Naive thymus-derived CD4-positive, alpha-beta T cell (primary cell): ENCODE data around the gene CNTN2. TPM values are rescaled to one million over a fixed set of nuclear protein-coding genes. Genes with fewer than 3 reads are reported as not detected.

ENCODE experiments used
- ATAC-seq: fragments of 150-1000 bp; cut with Tn5 transposase; 2 replicates; pipeline ENCODE4 v1.10.0; 2021; ENCODE audit warnings: mild to moderate bottlenecking, moderate library complexity
- CTCF ChIA-PET: fragments of 350-600 bp; sonication (Branson Sonifier 250); formaldehyde crosslinking; loops from one replicate; lab custom pipeline; 2021; ENCODE audit warnings: antibody characterized with exemption; lab: Charles Lee
- POLR2A ChIA-PET: fragments of 350-600 bp; sonication (Branson Sonifier 250); formaldehyde crosslinking; loops from one replicate; lab custom pipeline; 2021; ENCODE audit warnings: antibody characterized with exemption, inconsistent platforms; lab: Charles Lee
- DNase-seq, 9 donors: peaks; one replicate each; pipeline versions ENCODE4 v3.0.0 to v3.0.0-alpha.2; 2020 to 2022; ENCODE audit warnings: mixed read lengths in 1 of 9
- H3K27ac ChIP-seq: one replicate; pipeline ENCODE4 v1.7.0; 2013; ENCODE audit warnings: mild to moderate bottlenecking, low read depth, low read length, moderate library complexity
- H3K27me3 ChIP-seq, 2 donors: one replicate each; pipeline ENCODE4 v1.7.0; 2013; ENCODE audit warnings: low read length in 2 of 2, mild to moderate bottlenecking in 2 of 2, moderate library complexity in 2 of 2; ENCODE audit not compliant: control insufficient read depth in 2 of 2, insufficient read depth in 2 of 2
- H3K36me3 ChIP-seq, 3 experiments: 1 replicate in 2 of 3; 2 replicates in 1 of 3; pipeline ENCODE4 v1.7.0; 2013; ENCODE audit warnings: low read length in 3 of 3, mild to moderate bottlenecking in 3 of 3, moderate library complexity in 1 of 3; ENCODE audit not compliant: insufficient read depth in 3 of 3, control insufficient read depth in 2 of 3
- H3K4me1 ChIP-seq, 2 donors: one replicate each; pipeline ENCODE4 v1.7.0; 2013; ENCODE audit warnings: low read length in 2 of 2, mild to moderate bottlenecking in 2 of 2, moderate library complexity in 1 of 2; ENCODE audit not compliant: control insufficient read depth in 2 of 2, insufficient read depth in 2 of 2
- H3K4me3 ChIP-seq: 2 replicates; pipeline ENCODE4 v1.7.0; 2013; ENCODE audit warnings: mild to moderate bottlenecking, low read length
- H3K9me3 ChIP-seq, 3 experiments: 1 replicate in 2 of 3; 2 replicates in 1 of 3; pipeline ENCODE4 v1.7.0; 2013; ENCODE audit warnings: low read length in 3 of 3; ENCODE audit not compliant: control insufficient read depth in 2 of 3
- H3K27ac Mint-ChIP-seq, 9 donors: one replicate each; pipeline ENCODE4 v1.8.0; 2020 to 2022; ENCODE audit warnings: mixed read lengths in 9 of 9, mild to moderate bottlenecking in 8 of 9, moderate library complexity in 5 of 9, inconsistent platforms in 2 of 9
- H3K27me3 Mint-ChIP-seq, 5 donors: one replicate each; pipeline ENCODE4 v1.8.0; 2021 to 2022; ENCODE audit warnings: mixed read lengths in 5 of 5, mild to moderate bottlenecking in 1 of 5
- H3K36me3 Mint-ChIP-seq, 5 donors: one replicate each; pipeline ENCODE4 v1.8.0; 2020 to 2022; ENCODE audit warnings: mixed read lengths in 5 of 5, mild to moderate bottlenecking in 3 of 5, inconsistent platforms in 1 of 5
- H3K4me1 Mint-ChIP-seq, 7 donors: one replicate each; pipeline ENCODE4 v1.8.0; 2020 to 2022; ENCODE audit warnings: mixed read lengths in 7 of 7, mild to moderate bottlenecking in 3 of 7, inconsistent platforms in 1 of 7
- H3K4me3 Mint-ChIP-seq, 10 donors: one replicate each; pipeline ENCODE4 v1.8.0; 2020 to 2022; ENCODE audit warnings: mild to moderate bottlenecking in 10 of 10, mixed read lengths in 10 of 10, moderate library complexity in 6 of 10, inconsistent platforms in 2 of 10
- H3K9me3 Mint-ChIP-seq, 11 donors: one replicate each; pipeline ENCODE4 v1.8.0; 2020 to 2022; ENCODE audit warnings: mixed read lengths in 11 of 11, mild to moderate bottlenecking in 4 of 11, inconsistent platforms in 1 of 11, moderate library complexity in 1 of 11
- intact Hi-C, 2 donors: fragments of 100-400 bp; cut with micrococcal nuclease; formaldehyde crosslinking; loops; one replicate each; pipeline ENCODE4 v1.15.1; 2023
- polyA plus RNA-seq, 2 donors: library from polyadenylated mRNA; unstranded; fragments of 300-500 nt; fragmentation: Illumina TruSeq; gene quantifications; one replicate each; pipeline ENCODE4 v1.2.3, GENCODE V29; 2021
- total RNA-seq, 6 experiments: library from RNA in 5 of 6; stranded (reverse) in 5 of 6; gene quantifications; 1 replicate in 5 of 6; 2 replicates in 1 of 6; pipeline ENCODE4 v1.2.3 and lab custom pipeline; 2021 to 2026

Gene CNTN2
- total and polyA plus RNA-seq, 7 experiments from 2014 or later, result not detected

DNA sequence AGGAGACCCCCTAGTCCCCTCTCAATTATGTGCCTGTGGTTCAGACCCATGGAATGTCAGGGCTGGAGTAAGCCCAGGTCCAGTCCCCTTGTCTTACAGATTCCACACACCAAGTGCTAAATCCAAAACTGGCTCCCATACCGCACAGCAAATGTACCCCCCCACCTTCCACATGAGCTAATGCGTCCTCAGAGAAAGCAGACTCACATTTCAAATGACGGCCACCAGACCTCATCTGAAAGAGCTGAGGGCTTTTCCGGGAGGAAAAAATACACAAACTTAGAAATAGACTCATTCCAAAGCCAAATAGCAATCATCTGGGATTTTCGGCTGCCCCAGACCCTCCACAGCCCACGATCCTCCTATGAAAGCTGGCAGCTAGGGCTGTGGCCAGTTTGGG is 12.8 kb upstream of the CNTN2 start:
- intact Hi-C loops, result no loop called here
- Histone ChIP-seq H3K9me3 (no peaks in the 10 kb centered on the region), H3K27ac (no peak overlapping the region), H3K36me3 (no peaks in the 10 kb centered on the region), H3K27me3 (no peaks in the 10 kb centered on the region), H3K4me3 (no peak overlapping the region), H3K4me1 (no peaks in the 10 kb centered on the region)
- peaks cover 0 to 4% (median 0%) of the 10 kb centered on the region in 7 donors for H3K4me1 Mint-ChIP-seq
- POLR2A ChIA-PET, result no interaction called here
- DNase-seq (no peak), ATAC-seq (no peak)
- H3K4me3 Mint-ChIP-seq, result no peak overlapping the region
- peaks cover 0 to under 1% (median 0%) of the 10 kb centered on the region in 5 donors for H3K36me3 Mint-ChIP-seq
- H3K27ac Mint-ChIP-seq, result no peak overlapping the region
- H3K9me3 Mint-ChIP-seq, result peaks cover 0 to 2% (median 0%) of the 10 kb centered on the region in 11 donors
- peaks cover 0 to 6% (median 0%) of the 10 kb centered on the region in 5 donors for H3K27me3 Mint-ChIP-seq
- CTCF ChIA-PET, result interaction anchor here (1.1 kb wide), 1 partner anchor 494 kb away, joined by 3 read pairs; no protein-coding TSS in a partner anchor

DNA sequence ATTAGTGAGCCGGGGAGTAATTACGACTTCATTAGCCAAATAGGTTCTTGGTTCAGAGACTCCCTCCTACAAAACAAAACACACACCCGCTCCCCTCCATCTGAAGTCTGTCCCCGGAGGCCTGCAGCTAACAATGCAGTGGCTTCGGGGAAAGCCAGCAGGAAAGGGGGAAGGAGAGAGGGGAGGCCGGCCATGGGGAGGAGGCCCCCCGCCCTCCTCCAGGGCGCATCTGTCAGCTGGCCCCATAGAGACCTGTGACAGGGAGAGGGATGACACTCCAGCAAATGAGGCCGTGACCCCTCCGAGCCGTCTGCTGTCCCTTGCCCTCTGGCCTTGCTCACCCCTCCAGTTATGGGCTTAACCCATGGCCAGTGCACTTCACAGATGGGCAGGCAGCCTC is 12.1 kb upstream of the CNTN2 start:
- intact Hi-C loops, result no loop called here
- H3K27me3 Mint-ChIP-seq, result peaks cover 0 to 6% (median 0%) of the 10 kb centered on the region in 5 donors
- no peaks in the 10 kb centered on the region for H3K36me3 ChIP-seq
- H3K4me3 ChIP-seq, result no peak overlapping the region
- H3K4me3 Mint-ChIP-seq, result no peak overlapping the region
- CTCF ChIA-PET, result interaction anchor here (0.6 kb wide), 1 partner anchor 17 kb away, joined by 3 read pairs; no protein-coding TSS in a partner anchor
- H3K9me3 ChIP-seq, result no peaks in the 10 kb centered on the region
- POLR2A ChIA-PET, result no interaction called here
- no peak overlapping the region for H3K27ac ChIP-seq
- no peaks in the 10 kb centered on the region for H3K27me3 ChIP-seq
- ATAC-seq, result no peak
- peaks cover 0 to 4% (median 0%) of the 10 kb centered on the region in 7 donors for H3K4me1 Mint-ChIP-seq
- H3K36me3 Mint-ChIP-seq, result peaks cover 0 to 4% (median 0%) of the 10 kb centered on the region in 5 donors
- DNase-seq, result no peak
- H3K9me3 Mint-ChIP-seq, result peaks cover 0 to 6% (median 0%) of the 10 kb centered on the region in 11 donors
- H3K27ac Mint-ChIP-seq, result no peak overlapping the region
- no peaks in the 10 kb centered on the region for H3K4me1 ChIP-seq

DNA sequence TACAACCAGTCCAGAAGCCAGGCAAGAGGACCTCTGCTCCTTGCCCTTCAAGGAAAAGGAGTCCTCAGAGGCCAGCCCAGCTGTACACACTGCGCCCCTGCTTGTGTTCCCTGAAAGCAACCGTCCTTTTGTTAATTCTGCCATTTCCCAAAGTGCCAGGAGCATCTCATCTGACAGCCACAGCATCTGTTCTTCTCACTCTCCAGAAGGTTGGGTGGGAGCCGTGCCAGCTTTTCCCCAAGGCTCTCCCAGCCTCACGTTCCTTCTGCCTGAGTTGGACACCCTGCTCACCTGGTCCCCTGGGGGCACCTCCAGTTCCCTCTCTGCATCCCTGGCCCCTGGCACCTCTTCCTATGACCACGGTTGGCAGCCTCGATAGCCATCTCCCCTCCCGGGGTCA is 10.5 kb upstream of the CNTN2 start:
- H3K9me3 ChIP-seq, result no peaks in the 10 kb centered on the region
- Mint-ChIP-seq H3K9me3 (peaks cover 0 to 6% (median 0%) of the 10 kb centered on the region in 11 donors), H3K27ac (no peak overlapping the region), H3K4me1 (peaks cover 0 to 4% (median 0%) of the 10 kb centered on the region in 7 donors), H3K27me3 (peaks cover 0 to 6% (median 0%) of the 10 kb centered on the region in 5 donors), H3K4me3 (no peak overlapping the region), H3K36me3 (peaks cover 0 to 4% (median 0%) of the 10 kb centered on the region in 5 donors)
- CTCF ChIA-PET, result no interaction called here
- H3K4me1 ChIP-seq, result no peaks in the 10 kb centered on the region
- DNase-seq (no peak), ATAC-seq (no peak)
- H3K36me3 ChIP-seq, result no peaks in the 10 kb centered on the region
- no peak overlapping the region for H3K4me3 ChIP-seq
- H3K27me3 ChIP-seq, result no peaks in the 10 kb centered on the region
- intact Hi-C loops, result no loop called here
- no peak overlapping the region for H3K27ac ChIP-seq
- POLR2A ChIA-PET, result no interaction called here

DNA sequence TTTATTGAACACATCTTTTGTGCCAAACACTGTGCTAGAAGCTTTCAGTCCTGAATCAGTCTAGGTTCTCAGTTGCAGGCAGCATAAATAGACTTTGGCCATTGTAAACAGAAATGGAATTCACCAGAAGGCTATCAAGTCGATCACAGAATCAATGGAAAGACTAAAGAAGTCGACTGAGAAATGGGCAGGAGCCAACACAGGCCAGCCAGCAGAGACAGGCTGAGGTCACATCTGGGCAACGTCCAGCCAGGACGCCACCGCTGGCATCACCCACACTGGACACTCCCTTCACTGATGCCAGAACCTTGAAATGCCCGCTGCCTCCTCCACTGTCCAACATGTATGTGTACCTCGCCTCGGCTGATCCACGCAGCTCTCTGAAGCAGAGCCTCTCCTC is 5.5 kb upstream of the CNTN2 start:
- no peak for ATAC-seq
- POLR2A ChIA-PET, result no interaction called here
- no peak overlapping the region for H3K27ac Mint-ChIP-seq
- H3K27me3 Mint-ChIP-seq, result peaks cover 15 to 34% (median 19%) of the 10 kb centered on the region in 5 donors
- peaks cover 0 to 6% (median 0%) of the 10 kb centered on the region in 11 donors for H3K9me3 Mint-ChIP-seq
- Histone ChIP-seq H3K4me3 (no peak overlapping the region), H3K27me3 (no peaks in the 10 kb centered on the region), H3K36me3 (no peaks in the 10 kb centered on the region), H3K9me3 (no peaks in the 10 kb centered on the region), H3K4me1 (no peaks in the 10 kb centered on the region), H3K27ac (no peak overlapping the region)
- peaks cover 0 to 4% (median 0%) of the 10 kb centered on the region in 7 donors for H3K4me1 Mint-ChIP-seq
- no peak overlapping the region for H3K4me3 Mint-ChIP-seq
- intact Hi-C loops, result no loop called here
- peaks cover 0 to 4% (median 0%) of the 10 kb centered on the region in 5 donors for H3K36me3 Mint-ChIP-seq
- no peak for DNase-seq
- CTCF ChIA-PET, result no interaction called here

DNA sequence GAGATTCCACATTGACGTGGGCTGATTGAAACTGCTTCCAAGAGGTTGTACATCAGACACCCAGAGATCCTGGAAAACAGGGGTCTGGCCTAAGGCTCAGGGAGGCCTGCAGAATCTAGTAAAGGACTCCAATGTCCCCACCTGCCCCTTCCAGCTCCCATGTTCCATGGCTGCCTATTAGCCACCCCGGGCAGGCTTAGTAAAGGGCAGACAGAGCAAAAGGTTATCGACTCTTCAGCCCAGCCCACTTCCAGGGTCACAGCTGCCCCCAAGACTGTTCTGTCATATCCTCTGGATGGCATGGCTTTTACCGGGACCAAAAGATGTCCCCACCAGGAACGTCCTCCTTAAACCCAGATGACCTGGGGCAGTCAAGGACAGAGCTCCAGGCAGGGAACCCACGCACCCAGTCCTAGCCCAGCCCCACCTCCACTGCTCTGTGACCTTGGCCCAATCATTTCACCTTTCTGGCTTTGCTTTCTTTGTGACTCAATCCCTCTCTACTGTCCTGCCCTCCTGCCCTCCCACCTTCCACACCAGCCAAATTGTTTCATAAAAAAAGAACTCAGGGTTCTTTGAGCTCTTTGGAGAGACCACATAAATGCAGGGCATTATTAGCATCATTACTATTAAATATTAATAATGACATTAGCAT is 4.8 kb upstream of the CNTN2 start:
- H3K4me3 ChIP-seq, result no peak overlapping the region
- intact Hi-C loops, result no loop called here
- no peak overlapping the region for H3K27ac ChIP-seq
- H3K4me3 Mint-ChIP-seq, result no peak overlapping the region
- peaks cover 16 to 38% (median 22%) of the 10 kb centered on the region in 5 donors for H3K27me3 Mint-ChIP-seq
- peaks cover 0 to 4% (median 0%) of the 10 kb centered on the region in 7 donors for H3K4me1 Mint-ChIP-seq
- no peaks in the 10 kb centered on the region for H3K27me3 ChIP-seq
- peaks cover 0 to 6% (median 0%) of the 10 kb centered on the region in 11 donors for H3K9me3 Mint-ChIP-seq
- ATAC-seq, result no peak
- H3K36me3 Mint-ChIP-seq, result peaks cover 0 to 4% (median 0%) of the 10 kb centered on the region in 5 donors
- CTCF ChIA-PET, result interaction anchor here (1.1 kb wide), 1 partner anchor 24 kb away, joined by 3 read pairs; no protein-coding TSS in a partner anchor
- H3K36me3 ChIP-seq, result no peaks in the 10 kb centered on the region
- no peaks in the 10 kb centered on the region for H3K4me1 ChIP-seq
- no peak for DNase-seq
- no peaks in the 10 kb centered on the region for H3K9me3 ChIP-seq
- POLR2A ChIA-PET, result no interaction called here
- no peak overlapping the region for H3K27ac Mint-ChIP-seq

DNA sequence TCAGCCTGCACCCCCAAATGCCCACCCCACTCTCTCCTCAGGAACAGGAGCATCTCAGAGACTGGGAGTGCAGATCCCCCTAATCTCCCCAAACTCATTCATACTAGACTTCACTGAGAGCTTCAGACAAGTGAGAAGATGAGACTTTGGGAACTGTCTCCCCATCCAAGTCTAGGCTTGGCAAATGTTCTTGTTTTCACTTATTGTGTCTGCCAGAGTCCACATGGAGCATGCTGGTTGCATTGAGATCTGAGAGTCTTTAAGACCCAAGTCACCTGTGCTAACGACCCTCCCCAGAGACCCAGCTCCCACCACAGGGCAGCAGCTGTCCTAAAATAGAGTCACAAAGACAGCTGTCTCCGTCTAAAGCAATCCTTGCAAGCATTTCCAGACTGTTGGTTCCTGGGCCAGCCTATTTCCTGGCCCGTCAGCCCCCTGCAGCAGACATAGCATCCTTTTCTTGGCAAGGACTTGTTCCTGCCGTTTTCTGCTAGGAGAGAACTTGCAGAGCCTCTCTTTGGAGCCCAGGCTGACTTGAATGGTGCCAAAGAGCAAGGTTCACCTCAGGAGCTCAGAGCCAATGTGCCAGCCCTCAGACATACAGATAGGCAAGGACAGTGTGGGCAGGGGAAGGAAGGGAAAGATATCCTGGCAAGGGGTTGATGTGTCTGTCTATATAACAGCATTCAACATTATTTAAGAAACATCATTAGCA is 1.9 kb upstream of the CNTN2 start:
- ATAC-seq (no peak), DNase-seq (no peak)
- H3K4me3 ChIP-seq, result no peak overlapping the region
- no peaks in the 10 kb centered on the region for H3K9me3 ChIP-seq
- H3K27me3 ChIP-seq, result no peaks in the 10 kb centered on the region
- no peaks in the 10 kb centered on the region for H3K36me3 Mint-ChIP-seq
- H3K36me3 ChIP-seq, result no peaks in the 10 kb centered on the region
- H3K27ac Mint-ChIP-seq, result no peak overlapping the region
- H3K9me3 Mint-ChIP-seq, result no peaks in the 10 kb centered on the region
- H3K4me1 Mint-ChIP-seq, result no peaks in the 10 kb centered on the region
- no peaks in the 10 kb centered on the region for H3K4me1 ChIP-seq
- ChIA-PET CTCF (no interaction called here), POLR2A (no interaction called here)
- no peak overlapping the region for H3K27ac ChIP-seq
- intact Hi-C loops, result no loop called here
- peaks cover 26 to 60% (median 43%) of the 10 kb centered on the region in 5 donors for H3K27me3 Mint-ChIP-seq
- no peak overlapping the region for H3K4me3 Mint-ChIP-seq
